T-helper 2 cell (primary cell): ENCODE measurements around the gene ZSWIM4.
A peak's percentile ranks its signal among the peaks of the same experiment; 100 is the strongest.
"Not testable (repeated sequence)": the region's sequence is repeated elsewhere in the genome, so short reads cannot be mapped to it uniquely, and the experiment has no call there.

Source experiments
- DNase-seq, 5 experiments: peaks; one replicate each; pipeline versions ENCODE4 v3.0.0 to v3.0.0-alpha.2; 2012 to 2022

The ZSWIM4 gene

DNA sequence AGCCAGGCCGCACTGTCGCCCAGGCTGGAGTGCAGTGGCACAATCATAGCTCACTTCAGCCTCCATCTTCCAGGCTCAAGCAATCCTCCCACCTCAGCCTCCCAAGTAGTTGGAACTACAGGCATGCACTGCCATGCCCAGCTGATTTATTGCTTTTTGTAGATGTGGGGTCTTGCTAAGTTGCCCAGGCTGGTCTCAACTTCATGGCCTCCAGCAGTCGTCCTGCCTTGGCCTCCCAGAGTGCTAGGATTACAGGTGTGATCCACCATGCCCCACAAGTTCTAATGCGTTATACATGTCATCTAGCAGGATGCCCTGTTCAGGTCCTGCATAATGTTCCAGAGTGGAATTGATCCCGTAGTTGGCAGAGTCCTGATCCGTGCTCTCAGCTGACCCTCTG lies 16.4 kb upstream of the ZSWIM4 start:
- no peak for DNase-seq

DNA sequence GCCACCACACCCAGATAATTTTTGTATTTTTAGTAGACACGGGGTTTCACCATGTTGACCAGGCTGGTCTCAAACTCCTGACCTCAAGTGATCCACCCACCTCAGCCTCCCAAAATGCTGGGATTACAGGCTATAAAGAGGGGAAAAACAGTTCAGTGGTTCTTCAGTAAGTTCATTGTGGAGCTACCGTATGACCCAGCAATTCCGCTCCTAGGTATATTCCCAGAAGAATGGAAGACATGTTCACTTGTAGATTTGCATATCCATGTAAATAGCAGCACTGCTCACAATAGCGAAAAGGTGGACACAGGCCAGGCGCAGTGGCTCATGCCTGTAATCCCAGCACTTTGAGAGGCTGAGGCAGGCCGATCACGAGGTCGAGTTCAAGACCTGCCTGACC lies 15.4 kb upstream of the ZSWIM4 start:
- DNase-seq = not testable (repeated sequence)

DNA sequence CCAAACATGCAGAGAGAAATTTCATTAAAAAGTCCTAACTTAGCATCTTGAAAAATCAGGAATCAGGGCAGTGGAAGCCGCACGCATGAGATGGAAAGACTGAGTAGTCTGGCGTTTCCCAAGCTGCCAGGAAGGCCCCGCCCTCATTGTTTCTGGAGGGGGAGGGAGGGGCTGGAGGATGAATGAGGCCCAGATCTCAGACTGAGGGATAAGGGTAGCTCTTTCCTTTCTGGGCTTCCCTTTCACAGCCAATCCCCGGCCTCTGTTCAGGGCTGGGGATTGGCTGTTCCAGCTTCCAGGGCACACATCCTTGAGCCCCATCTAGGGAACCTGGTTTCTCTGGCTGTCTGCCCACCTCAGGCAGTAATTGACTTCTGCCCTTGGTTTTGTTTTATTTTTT lies 13.7 kb upstream of the ZSWIM4 start:
- DNase-seq = no peak

DNA sequence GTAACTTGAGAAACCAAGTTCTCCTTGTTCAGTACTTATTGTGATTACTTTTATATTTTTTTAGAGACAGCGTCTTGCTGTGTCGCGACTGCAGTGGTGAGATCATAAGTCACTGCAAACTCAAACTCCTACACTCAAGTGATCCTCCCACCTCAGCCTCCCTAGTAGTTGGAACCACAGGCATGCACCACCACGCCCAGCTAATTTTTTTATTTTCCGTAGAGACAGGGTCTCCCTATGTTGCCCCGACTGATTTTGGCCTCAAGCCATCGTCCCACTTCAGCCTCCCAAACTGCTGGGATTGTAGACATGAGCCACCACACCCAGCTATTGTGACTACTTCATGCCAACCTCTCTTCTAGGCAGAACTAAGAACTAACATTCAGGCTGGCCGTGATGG lies 12.7 kb upstream of the ZSWIM4 start:
- DNase-seq = no peak

DNA sequence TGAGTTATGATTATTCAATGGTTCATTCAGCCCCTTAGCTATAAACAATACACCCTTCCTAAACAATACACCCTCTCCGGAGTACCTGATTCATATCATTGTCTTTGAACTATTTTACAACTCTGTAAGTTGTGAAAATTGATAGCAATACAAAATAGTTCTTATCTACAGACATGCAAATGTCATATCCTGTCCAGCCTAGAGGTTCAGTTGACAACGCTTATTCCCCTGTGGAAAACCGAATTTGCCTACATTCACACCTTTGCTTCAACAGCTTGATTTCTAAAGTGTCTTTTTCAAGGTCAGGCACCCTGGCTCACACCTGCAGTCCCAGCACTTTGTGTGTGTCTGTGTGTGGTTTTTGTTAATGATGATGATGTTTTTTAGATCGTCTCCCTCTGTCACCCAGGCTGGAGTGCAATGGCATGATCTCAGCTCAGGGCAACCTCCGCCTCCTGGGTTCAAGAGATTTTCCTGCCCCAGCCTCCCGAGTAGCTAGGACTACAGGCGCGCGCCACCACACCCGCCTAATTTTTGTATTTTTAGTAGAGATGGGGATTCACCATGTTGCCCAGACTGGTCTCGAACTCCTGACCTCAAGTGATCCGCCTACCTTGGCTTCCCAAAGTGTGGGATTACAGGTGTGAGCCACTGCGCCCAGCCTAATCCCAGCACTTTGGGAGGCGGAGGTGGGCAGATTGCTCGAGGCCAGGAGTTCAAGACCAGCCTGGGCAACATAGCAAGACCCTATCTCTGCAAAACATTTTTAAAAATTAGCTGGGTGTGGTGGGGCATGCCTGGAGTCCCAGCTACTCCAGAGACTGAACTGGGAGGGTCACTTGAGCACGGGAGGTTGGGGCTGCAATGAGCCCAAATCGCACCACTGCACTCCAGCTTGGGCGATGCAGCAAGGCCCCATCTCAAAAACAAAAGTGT lies 11.4 kb upstream of the ZSWIM4 start:
- DNase-seq = no peak

DNA sequence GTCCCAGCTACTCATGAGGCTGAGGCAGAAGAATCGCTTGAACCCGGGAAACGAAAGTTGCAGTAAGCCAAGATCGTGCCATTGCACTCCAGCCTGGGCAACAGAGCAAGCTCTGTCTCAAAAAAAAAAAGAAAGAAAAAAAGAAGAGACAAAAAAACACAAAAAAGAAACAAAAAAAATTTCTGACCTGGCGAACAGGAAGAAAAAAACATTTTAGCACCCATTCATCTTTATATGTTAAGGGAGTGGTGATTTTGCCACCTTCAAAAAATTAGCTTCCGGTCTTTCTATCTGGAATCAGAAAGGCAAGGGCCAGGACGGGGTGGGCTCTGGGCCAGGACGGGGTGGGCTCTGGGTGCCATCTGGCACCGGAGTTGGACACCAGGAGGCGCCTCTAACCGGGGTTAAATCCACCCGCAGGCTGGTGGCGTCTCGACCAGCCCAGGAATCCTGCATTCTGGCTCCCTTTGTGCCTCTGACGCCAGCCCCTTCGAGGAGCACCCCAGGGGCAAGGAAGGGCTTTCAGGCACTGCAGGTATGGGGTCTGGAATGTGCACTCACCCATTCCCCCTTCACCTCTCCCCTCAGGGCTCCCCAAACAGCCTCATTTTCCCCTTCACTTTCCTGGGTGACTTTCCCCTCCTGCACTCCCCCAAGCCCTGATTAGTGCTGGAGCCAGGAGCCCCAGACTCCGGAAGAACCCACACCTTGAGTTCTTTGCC lies 10.4 kb upstream of the ZSWIM4 start:
- peak; percentile 36 to 70 (median 57) for DNase-seq

DNA sequence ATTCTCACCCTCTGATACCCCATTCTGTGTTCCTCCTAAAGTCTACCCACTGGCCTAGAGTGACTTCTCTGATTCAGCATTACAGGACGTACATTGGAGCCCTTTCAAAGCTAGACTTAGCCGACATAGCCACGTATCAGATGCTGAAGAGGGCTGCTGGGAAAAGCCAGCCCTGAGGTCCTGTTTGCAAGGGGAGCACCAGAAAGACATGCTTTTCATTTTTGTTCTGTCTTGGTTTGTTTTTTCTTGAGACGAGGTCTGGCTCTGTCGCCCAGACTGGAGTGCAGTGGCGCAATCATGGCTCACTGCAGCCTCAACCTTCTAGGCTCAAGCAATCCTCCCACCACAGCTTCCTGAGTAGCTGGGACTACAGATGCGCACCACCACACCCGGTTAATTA lies 6.3 kb upstream of the ZSWIM4 start:
- peak in 2 of 5 experiments; percentile 64 to 67 for DNase-seq

DNA sequence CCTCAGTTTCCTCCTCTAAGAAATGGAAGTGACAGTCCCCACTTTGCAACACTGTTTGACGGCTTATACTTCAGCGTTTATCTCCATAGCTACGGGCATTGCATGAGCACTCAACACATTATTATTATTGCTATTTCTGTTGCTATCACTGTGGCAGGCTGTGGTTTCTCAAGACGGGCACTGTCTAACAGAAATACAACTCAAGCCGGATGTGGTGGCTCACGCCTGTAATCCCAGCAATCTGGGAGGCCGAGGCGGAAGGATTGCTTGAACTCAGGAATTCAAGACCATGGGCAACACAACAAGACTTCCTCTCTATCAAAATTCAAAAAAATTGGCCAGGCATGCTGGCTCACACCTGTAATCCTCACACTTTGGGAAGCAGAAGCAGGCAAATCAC lies 4.9 kb upstream of the ZSWIM4 start:
- DNase-seq = peak in 2 of 5 experiments; percentile 39 to 65

DNA sequence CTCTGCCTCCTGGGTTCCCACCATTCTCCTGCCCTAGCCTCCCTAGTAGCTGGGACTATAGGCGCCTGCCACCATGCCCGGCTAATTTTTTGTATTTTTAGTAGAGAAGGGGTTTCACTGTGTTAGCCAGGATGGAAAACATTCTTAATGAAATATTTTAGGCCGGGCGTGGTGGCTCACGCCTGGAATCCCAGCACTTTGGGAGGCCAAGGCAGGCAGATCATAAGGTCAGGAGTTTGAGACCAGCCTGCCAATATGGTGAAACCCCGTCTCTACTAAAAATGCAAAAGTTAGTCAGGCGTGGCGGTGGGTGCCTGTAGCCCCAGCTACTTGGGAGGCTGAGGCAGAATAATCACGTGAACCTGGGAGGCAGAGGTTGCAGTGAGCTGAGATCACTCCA lies 1.9 kb upstream of the ZSWIM4 start:
- not testable (repeated sequence) for DNase-seq

DNA sequence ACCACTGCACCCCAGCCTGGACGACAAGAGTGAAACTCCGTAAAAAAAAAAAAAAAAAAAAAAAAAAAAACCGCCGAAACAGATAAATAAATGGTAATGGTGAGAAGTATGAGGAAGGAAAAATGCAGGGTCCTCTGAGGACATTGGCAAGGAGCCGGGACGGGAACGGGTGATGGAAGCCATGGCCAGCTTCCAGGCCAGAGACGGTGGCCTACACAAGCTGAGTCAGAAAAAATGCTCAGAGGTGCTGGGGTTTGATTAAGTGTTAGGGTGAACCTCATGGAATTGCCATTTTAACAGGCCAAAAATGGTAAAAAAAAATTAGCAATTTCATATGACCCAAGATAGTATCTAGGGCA lies 866 bp upstream of the ZSWIM4 start:
- peak in 1 of 5 experiments; percentile 24 for DNase-seq

DNA sequence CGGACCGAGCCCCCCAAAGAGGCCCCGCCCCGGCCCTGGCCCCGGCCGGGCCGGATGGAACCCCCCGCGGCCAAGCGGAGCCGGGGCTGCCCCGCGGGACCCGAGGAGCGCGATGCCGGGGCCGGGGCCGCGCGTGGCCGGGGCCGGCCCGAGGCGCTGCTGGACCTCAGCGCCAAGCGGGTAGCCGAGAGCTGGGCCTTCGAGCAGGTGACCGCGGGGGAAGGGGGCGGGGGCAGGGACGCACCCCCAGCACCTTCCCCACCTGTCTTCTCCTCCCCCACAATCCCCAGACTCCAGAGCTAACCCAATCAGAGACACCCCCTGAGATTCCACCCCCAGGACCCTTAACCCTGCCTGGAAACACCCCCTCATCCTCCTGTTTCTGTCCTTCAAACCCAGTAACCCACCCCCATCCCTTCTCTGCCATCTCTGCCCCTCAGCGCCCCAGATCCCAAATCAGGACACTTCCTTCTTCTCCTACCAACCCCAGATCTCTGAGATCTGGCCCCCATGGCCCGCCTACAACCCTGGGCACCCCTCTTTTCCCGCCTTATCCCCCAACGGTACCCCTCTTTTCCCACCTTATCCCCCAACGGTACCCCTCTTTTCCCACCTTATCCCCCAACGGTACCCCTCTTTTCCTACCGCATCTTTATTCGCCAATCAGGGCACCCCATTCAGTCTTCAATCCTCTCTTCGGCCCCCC lies 505 bp downstream of the ZSWIM4 start:
- DNase-seq = peak in 1 of 5 experiments; percentile 26

DNA sequence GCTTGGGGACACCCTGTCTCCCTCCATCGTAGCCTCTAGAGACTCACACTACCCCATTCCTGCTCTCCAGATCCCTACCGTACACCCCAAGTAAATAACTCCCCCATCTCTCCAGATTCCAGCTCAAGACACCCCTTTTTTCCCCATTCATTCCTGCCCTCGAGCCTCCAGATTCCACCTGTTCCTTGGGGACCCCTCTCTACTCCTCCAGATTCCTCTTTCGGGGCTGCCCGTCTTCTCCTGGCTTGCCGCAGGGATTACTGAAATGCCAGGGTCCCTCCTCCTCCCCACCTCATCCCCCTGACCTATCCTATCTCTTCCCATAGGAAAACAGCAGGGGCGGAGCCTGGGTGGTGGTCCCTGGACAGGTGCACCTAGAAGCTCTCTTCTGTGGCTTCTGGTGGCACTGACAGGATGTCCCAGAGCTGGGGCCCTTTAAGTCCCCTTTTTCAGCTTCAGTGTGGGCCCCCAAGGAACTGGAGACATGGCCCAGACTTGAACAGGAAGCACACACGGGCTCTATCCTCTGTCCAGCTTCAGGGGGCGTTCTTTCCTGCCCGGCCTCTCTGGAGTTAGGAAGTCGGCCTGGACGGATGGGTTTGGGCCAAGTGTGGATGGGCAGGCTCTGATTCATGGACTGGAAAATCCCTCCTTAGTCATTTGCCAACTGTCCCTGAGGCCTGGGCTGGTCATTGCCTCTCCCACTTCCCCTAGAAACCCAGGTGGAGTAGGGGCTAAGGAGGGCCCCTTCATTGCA lies 1.2 kb downstream of the ZSWIM4 start:
- no peak for DNase-seq

DNA sequence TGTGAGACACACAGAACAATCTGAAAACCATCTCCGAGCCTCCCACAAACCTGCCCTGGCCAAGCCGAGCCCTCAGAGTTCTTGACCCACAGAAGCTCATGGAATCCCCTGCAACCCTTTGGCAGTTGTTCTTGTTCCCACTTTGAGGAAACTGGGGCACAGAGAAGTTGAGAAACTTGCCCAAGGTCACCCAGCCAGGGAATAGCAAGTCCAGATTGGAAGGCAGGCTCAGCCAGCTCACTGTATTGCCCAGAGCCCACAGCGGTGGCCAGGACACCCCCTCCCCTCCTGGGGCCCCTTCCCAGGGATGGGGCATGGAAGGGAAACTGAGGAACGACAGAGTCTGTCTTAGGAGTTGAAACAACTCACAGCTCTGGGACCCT lies 1.8 kb downstream of the ZSWIM4 start:
- DNase-seq = no peak

DNA sequence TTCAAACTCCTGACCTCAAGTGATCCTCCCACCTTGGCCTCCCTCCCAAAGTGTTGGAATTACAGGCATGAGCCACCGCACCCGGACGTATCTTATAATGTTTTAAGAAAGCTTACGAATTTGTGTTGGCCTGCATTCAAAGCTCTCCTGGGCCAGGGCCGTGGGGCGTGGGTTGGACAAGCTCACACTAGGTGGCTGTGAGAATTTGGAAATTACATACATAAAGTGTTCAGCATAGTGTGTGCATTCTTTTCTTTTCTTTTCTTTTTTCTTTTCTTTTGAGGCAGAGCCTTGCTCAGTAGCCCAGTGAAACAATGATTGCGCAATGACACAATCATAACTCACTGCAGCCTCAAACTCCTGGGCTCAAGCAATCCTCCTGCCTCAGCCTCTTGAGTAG lies 2.6 kb downstream of the ZSWIM4 start:
- no peak for DNase-seq

DNA sequence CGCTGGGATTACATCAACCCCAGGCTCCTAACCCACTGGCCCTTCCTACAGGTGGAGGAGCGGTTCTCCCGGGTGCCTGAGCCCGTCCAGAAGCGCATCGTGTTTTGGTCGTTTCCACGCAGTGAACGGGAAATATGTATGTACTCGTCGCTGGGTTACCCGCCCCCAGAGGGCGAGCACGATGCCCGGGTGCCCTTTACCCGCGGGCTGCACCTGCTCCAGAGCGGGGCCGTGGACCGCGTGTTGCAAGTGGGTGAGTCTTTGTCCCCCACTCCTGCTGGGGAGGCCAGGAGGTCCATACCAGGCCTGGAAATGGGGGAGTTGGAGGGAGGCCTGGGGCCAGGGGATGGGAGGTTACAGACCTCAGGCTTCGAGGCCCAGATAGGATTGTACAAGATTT lies 4.4 kb downstream of the ZSWIM4 start:
- no peak for DNase-seq

DNA sequence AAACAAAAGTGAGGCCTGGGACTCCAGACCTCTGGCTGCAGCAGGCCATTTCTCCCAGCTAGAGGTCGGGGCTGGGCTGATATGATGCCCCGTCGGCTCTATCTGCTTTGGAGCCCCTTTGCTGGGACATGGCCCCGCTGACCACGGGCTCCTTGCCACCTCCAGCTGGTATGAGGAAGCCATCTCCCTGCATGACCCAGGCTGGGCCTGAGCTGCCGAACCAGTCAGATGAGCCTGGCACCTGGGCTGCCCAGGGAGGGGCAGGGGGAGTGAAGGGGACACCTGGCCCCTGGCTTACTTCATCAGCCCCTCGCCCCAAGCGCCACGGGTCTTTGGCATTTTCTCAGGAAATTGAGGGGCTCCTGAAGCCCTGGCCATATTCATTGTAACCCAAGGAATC lies 7.8 kb downstream of the ZSWIM4 start:
- DNase-seq = no peak

DNA sequence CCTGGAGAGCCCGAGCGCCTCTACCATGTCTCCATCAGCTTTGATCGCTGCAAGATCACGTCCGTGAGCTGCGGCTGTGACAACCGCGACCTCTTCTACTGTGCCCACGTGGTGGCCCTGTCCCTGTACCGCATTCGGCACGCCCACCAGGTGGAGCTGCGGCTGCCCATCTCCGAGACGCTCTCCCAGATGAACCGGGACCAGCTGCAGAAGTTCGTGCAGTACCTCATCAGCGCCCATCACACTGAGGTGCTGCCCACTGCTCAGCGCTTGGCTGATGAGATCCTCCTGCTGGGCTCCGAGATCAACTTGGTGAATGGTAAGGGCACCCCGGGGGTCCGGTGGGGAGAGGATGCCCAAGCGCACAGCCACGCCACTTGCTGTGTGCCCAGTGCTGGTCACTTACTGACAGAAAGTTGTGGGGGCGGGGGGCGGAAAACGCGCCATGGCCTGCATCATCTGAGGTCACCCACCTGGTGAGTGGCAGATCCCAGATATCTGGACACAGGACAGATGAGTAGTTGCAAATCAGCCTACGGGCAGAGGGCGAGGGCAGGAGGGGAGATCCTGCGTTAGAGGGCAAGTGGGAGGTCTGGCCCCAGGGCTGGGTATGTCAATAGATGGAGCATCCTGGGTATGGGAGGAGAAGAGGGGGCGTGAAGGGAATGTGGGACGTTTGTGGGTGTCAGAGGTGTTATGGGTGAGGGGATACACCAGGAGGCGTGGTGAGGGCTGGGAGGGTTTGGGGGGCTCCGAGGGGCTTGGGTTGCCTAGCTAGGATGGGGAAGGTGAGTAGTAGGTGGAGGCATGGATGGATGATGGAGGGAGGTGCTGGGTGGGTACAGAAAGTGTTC lies 9.8 kb downstream of the ZSWIM4 start:
- DNase-seq = no peak

DNA sequence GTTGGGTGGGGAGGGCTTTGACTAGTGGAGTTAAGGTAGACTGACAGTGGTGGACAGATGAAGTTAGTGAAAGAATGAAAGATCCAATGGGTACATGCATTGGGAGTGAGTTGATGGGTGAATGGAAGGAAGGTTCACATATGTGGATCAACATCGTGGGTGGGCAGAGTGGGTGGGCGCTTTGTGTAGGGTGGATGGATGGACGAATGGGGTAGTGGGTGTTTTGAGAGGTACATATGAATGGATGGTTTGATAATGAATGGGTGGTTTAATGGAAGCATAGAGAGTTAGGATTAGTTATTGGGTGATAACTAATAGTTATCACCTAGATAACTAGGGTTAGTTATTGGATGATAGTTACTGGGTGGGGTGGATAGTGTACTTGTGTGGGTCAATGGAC lies 11.5 kb downstream of the ZSWIM4 start:
- no peak for DNase-seq

DNA sequence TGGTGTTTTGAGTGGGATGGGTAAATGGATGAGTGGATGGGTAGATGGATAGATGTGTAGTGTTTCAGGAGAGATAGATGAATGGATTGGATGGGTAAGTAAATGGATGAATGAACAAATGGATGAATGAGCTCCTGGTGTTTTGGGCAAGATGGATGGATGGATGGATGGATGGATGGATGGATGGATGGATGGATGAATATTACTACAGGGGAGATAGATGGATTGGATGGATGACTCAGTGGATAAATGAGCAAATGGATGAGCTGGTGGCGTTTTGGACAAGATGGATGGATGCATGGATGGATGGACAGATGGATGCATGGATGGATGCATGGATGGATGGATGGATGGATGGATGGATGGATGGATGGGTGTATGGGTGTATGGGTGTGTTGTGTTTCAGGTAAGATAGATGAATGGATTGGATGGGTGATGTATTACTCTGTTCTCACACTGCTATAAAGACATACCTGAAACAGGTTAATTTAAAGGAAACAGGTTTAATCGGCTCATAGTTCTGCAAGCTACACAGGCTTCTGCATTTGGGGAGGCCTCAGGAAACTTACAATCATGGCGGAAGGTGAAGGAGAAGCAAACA lies 12.3 kb downstream of the ZSWIM4 start:
- no peak for DNase-seq

DNA sequence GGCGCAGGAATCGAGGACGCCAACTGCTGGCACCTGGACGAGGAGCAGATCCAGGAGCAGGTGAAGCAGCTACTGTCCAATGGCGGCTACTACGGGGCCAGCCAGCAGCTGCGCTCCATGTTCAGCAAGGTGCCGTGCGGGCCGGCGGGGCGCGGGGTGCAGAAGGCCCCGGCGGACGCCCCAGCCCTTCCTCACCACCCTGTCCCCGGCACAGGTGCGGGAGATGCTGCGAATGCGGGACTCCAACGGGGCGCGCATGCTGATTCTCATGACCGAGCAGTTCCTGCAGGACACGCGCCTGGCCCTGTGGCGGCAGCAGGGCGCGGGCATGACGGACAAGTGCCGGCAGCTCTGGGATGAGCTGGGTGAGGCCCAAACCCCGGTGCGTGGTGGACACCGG lies 13.6 kb downstream of the ZSWIM4 start:
- DNase-seq = no peak

DNA sequence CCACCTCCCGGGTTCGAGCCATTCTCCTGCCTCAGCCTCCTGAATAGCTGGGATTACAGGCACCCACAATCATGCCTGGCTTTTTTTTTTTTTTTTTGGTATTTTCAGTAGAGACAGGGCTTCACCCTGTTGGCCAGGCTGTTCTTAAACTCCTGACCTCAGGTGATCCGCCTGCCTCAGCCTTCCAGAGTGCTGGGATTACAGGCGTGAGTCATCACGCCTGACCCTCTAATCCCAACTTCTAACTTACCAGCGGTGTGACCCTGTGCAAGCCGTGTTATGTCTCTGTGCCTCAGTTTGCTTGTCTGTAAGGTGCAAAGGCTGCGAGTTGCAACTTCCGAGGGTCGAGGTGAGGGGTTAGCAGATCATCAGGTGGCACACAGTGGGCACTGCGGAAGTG lies 17.3 kb downstream of the ZSWIM4 start:
- no peak for DNase-seq
